HG02938 (cell line): ENCODE results near the gene ARHGAP33.
A peak's percentile ranks its signal among the peaks of the same experiment; 100 is the strongest.

Source experiments
- ATAC-seq: cut with Tn5 transposase; IDR thresholded peaks from one replicate; pipeline ENCODE4 v1.9.1; 2021; ENCODE audit warnings: mild to moderate bottlenecking, moderate library complexity; ENCODE audit not compliant: unreplicated experiment

ARHGAP33 gene, protein sequence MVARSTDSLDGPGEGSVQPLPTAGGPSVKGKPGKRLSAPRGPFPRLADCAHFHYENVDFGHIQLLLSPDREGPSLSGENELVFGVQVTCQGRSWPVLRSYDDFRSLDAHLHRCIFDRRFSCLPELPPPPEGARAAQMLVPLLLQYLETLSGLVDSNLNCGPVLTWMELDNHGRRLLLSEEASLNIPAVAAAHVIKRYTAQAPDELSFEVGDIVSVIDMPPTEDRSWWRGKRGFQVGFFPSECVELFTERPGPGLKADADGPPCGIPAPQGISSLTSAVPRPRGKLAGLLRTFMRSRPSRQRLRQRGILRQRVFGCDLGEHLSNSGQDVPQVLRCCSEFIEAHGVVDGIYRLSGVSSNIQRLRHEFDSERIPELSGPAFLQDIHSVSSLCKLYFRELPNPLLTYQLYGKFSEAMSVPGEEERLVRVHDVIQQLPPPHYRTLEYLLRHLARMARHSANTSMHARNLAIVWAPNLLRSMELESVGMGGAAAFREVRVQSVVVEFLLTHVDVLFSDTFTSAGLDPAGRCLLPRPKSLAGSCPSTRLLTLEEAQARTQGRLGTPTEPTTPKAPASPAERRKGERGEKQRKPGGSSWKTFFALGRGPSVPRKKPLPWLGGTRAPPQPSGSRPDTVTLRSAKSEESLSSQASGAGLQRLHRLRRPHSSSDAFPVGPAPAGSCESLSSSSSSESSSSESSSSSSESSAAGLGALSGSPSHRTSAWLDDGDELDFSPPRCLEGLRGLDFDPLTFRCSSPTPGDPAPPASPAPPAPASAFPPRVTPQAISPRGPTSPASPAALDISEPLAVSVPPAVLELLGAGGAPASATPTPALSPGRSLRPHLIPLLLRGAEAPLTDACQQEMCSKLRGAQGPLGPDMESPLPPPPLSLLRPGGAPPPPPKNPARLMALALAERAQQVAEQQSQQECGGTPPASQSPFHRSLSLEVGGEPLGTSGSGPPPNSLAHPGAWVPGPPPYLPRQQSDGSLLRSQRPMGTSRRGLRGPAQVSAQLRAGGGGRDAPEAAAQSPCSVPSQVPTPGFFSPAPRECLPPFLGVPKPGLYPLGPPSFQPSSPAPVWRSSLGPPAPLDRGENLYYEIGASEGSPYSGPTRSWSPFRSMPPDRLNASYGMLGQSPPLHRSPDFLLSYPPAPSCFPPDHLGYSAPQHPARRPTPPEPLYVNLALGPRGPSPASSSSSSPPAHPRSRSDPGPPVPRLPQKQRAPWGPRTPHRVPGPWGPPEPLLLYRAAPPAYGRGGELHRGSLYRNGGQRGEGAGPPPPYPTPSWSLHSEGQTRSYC

DNA sequence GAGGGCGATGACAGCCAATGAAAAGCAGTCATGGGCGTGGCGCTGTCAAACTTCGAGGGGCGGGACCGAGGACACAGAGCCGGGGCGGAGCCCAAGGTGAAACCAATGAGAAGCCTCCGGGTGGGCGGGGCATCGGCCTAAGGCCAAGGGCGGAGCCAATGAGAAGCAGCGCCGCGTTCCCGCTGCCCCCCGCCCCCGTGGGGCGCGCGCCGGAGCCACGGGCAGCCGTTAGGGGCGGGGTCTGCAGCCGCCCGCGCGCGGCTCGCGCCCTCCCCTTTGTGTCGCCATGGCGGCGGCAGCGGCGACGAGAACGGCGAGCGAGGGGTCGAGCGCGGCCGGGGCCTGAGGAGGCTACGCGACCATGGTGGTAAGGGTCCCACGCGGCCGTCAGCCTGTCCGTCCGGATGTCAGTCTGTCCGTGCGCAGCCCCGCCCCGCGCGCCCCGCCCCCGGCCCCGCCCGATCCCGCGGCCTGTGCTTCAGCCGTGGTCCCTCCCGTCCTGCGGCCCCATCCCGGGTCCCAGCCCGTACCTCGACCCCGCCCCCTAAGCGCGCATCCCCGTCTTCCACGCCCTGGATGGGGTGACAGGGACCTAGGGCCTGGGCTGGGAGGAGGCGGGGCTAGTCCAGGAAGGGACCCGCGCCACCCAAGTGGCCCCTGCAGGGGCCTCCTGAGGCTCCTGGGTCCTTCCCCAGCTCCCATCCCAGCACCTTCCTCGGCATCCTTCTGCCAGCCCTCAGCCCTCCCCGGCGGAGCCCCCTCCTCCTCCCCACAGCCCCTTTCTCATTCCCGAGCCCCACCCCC is at the start of gene ARHGAP33:
Gene ARHGAP33, plus strand, starts transcription at position 267 of the 804 bp plus-strand sequence. Its CDS starts 95 bp downstream, at position 362.
- peak; percentile 90 for ATAC-seq

DNA sequence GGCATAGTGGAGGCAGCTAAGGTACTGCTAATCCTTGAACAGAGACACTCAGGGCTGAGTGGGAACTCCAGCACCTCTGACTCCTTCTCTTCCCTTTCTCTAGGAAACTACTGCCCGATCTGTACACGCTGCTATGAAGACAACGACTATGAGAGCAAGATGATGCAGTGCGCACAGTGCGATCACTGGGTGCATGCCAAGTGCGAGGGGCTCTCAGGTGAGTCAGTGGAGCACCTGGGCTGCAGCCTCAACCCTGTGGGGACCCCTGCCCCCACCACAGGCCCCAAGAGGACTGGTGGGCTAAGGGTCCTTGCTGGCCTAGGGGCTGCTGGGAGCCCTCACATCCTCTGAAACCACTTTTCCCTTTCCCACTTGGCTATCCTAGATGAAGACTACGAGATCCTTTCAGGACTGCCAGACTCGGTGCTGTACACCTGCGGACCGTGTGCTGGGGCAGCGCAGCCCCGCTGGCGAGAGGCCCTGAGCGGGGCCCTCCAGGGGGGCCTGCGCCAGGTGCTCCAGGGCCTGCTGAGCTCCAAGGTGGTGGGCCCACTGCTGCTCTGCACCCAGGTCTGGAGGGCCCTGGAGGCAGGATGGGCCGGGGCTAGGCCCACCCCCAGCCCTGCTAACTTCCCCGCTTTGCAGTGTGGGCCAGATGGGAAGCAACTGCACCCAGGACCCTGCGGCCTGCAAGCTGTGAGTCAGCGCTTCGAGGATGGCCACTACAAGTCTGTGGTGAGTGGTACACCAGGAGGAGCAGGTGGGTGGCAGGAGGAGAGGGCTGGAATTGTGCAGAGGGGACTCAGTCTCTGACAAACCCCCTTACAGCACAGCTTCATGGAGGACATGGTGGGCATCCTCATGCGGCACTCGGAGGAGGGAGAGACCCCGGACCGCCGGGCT is 48.1 kb upstream of the ARHGAP33 start:
- no peak for ATAC-seq

DNA sequence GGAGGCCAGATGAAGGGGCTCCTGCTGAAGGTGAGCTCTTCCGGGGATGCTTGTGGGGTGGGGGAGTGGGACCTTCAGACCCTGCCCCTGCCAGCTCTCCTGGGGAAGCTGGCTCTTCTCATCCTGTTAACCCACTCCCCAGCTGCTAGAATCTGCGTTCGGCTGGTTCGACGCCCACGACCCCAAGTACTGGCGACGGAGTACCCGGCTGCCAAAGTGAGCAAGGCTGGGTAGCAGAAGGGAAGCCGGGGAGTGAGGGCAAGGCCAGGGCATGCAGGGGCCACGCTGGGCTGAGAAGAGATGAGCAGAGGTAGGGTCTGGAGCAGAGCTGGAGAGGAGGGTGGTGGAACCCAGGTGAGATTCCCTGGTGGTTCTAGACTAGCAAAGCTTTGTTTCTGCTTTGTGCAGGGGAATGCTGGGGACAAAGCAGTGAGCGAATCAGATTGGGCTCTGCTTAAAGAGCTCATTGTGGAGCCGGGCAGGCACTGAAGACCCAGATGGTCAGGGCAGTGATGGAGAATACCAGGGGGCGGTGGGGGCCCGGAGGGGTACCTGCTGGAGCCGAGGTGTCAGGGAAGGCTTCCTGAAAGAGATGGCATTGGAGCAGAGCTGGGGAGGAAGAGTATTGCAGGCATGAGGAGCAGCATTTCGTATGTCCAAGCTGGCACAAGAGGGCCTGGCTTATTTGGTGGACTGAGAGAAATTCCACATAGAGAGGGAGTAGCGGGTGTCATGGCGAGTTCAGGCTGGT is 47.2 kb upstream of the ARHGAP33 start:
- no peak for ATAC-seq

DNA sequence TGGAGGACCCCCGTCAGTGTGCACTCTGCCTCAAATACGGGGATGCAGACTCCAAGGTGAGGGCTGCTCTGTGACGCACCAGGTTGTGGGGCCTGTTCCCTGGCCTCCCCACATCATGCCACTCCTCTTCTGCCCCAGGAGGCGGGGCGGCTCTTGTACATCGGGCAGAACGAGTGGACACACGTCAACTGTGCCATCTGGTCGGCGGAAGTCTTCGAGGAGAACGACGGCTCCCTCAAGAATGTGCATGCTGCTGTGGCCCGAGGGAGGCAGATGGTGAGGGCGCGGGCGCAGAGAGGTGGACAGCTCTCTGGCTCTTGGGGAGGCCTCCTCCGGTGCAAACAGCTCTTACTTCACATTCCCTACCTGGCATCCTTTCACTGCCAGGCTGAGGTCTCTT is 46.3 kb upstream of the ARHGAP33 start:
- ATAC-seq = no peak

DNA sequence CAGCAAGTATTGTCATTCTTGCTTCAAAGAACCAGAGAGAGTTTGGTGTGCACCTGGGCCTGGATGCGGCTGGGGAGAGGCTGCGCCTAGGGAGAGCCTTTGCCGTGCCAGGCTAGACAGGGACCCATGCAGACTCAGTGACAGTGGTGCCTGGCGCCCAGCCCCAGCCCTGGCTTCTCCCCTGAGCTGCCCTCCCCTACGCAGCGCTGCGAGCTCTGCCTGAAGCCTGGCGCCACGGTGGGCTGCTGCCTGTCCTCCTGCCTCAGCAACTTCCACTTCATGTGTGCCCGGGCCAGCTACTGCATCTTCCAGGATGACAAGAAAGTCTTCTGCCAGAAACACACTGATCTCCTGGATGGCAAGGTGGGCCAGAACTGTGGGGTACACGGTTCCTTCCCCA is 45.6 kb upstream of the ARHGAP33 start:
- no peak for ATAC-seq

DNA sequence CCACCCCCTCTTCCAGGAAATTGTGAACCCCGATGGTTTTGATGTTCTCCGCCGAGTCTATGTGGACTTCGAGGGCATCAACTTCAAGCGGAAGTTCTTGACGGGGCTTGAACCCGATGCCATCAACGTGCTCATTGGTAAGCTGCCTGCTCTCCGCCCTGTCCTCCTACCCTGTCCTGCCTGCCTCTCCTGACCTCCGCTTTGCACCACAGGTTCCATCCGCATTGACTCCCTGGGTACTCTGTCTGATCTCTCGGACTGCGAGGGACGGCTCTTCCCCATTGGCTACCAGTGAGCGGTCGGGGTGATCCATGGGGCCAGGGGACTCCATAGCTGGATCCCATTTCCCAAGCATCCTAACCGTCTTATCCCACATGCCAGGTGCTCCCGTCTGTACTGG is 45.0 kb upstream of the ARHGAP33 start:
- no peak for ATAC-seq

DNA sequence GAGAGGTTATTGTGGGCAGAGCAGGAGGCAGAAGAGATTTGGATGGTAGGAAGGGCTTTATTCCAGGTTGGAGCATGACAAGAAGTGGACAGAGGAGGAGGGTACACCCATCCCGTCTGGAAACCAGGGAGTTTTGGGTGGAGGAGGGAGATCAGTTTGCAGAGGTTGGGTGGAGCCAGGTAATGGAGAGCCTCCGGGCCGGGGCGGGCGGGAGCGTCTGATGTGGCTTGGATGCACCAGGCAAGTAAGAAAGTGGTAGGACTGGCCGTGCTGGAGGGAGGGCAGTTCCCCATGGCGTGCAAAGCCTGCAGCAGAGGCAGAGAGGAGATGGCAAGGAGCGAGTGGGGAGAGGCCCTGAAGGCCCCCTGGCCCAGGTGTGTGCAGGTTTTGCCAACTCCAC is 44.0 kb upstream of the ARHGAP33 start:
- no peak for ATAC-seq

DNA sequence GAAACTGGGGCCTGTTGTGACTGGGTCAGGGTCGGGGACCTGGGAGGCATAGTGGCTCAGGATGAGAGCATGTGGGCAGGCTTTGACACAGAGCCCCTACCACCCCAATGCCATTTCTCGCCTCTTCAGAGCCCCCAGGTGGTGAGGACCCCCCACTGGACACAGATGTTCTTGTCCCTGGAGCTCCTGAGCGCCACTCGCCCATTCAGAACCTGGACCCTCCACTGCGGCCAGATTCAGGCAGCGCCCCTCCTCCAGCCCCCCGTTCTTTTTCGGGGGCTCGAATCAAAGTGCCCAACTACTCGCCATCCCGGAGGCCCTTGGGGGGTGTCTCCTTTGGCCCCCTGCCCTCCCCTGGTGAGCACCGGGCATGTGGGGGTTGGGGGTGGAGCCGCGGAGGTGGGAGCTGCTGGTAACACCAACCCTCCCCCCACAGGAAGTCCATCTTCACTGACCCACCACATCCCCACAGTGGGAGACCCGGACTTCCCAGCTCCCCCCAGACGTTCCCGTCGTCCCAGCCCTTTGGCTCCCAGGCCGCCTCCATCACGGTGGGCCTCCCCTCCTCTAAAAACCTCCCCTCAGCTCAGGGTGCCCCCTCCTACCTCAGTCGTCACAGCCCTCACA is 43.5 kb upstream of the ARHGAP33 start:
- no peak for ATAC-seq

DNA sequence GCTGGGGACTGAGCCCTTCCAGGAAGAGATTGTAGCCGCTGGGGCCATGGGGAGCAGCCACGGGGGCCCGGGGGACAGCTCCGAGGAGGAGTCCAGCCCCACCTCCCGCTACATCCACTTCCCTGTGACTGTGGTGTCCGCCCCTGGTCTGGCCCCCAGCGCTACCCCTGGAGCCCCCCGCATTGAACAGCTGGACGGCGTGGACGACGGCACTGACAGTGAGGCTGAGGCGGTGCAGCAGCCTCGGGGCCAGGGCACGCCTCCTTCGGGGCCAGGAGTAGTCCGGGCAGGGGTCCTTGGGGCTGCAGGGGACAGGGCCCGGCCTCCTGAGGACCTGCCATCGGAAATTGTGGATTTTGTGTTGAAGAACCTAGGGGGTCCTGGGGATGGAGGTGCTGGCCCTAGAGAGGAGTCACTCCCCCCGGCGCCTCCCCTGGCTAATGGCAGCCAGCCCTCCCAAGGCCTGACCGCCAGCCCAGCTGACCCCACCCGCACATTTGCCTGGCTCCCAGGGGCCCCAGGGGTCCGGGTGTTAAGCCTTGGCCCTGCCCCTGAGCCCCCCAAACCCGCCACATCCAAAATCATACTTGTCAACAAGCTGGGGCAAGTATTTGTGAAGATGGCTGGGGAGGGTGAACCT is 42.7 kb upstream of the ARHGAP33 start:
- ATAC-seq = no peak

DNA sequence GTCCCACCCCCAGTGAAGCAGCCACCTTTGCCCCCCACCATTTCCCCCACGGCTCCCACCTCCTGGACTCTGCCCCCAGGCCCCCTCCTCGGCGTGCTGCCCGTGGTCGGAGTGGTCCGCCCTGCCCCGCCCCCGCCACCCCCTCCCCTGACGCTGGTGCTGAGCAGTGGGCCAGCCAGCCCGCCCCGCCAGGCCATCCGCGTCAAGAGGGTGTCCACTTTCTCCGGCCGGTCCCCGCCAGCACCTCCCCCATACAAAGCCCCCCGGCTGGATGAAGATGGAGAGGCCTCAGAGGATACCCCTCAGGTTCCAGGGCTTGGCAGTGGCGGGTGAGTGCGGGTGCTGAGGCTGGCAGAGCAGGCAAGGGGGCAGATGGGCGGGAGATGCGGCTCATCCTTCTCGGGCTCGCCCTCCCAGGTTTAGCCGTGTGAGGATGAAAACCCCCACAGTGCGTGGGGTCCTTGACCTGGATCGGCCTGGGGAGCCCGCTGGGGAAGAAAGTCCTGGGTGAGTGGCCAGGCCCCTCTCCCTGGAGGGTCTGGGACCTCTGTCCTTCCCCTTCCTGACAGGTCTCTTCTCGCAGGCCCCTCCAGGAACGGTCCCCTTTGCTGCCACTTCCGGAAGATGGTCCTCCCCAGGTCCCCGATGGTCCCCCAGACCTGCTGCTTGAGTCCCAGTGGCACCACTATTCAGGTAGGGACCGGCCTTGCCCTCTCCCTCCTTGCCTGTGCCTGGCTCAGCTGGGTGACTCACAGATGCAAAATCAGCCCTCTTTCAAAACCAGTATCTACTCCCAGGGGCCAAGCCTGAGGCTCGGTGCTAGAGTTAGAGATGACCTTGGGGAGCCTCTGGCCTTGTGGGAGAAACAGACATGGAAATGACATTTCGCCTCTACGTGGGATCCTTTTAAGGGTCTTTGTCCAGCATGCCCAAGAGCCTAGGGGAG is 41.9 kb upstream of the ARHGAP33 start:
- ATAC-seq = no peak

DNA sequence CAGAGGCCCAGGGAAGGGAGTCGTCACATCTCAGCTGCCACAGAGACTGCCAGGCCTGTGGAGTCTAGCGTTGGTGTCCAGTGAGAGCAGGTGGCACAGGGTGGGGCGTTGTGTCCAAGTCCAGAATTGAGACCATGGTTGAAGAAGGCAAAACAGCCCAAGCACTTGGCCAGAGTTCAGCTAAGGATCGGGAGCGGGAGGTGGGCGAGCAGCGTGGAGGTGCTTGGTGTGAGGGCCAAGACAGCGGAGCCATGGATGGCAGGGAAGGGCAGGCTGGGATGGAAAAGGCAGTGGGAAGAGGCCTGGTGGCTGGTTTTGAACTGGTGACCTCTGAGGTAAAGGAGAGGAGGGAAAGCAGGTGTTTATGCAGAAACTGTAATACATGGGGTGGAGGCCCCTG is 41.1 kb upstream of the ARHGAP33 start:
- ATAC-seq = no peak

DNA sequence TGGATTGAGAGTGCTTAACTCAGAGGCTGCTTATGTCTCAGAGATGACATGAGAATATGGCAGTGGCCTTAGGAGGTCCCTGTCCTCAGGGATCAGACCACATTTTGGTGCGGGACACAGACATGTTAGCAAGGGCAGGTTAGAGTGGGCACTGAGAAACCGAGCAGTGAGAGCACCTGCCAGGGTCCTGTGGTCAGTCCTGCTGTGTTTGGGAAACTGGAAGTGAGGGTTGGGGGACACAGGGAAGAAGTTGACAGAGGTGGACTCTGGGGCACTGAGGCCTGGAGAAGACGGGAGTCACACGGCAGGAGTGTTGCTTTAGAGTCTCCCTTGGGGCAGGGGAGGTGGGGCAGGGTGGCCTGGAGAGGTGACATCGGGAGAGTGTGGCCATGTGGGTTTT is 40.5 kb upstream of the ARHGAP33 start:
- ATAC-seq = no peak

DNA sequence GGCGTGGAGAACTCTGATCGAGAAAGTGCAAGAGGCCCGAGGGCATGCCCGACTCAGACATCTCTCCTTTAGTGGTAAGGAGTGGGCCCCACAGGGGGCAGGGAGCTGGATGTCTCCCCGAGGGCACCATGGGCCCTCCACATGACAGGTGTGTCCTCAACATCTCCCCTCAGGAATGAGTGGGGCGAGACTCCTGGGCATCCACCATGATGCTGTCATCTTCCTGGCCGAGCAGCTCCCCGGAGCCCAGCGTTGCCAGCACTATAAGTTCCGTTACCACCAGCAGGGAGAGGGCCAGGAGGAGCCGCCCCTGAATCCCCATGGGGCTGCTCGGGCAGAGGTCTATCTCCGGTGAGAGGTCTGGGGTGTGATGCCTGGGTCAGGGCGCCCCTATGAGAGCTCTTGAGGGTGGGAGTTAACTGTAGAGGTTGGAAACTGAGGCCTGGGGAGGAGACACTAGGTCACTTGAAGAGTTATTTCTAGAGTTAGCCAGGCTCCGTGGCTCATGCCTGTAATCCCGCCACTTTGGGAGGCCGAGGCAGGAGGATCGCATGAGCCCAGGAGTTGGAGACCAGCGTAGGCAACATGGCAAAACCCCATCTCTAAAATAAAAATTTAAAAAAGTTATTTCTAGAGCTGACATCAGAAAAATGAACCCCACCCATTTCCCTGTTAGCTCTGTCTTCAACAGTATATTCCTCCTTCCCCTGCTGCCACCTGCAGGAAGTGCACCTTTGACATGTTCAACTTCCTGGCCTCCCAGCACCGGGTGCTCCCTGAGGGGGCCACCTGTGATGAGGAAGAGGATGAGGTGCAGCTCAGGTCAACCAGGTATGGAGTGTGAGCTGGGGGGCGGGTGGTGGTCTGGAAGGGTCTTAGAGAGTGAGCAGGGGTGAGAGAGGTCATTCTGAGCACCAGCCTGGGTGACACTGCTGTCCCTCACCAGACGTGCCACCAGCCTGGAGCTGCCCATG is 38.2 kb upstream of the ARHGAP33 start:
- no peak for ATAC-seq

DNA sequence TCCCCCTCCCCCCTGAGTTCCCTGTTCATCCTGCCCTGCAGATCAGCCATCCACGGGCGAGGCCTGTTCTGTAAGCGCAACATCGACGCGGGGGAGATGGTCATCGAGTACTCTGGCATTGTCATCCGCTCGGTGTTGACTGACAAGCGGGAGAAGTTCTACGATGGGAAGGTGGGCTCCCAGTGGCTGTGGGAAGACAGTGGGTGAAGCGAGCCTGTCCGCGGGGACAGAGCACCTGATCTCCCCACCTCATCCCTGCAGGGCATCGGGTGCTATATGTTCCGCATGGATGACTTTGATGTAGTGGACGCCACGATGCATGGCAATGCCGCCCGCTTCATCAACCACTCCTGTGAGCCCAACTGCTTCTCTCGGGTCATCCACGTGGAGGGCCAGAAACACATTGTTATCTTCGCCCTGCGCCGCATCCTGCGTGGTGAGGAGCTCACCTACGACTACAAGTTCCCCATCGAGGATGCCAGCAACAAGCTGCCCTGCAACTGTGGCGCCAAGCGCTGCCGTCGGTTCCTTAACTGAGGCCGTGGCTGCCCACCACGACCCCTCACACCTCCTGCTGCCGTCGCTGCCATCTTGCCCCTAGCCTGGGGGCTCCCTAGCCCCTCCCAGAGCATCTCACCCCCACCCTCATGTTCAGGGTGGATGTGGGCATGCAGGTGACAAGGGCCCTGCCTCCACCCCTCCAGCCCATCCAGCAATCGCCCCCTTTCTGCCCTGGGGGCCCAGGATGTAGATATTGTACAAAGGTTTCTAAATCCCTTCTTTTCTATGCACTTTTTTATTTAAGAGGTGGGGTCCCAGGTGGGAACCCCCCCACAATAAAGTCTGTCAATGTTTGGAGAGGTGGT is 37.1 kb upstream of the ARHGAP33 start:
- no peak for ATAC-seq

DNA sequence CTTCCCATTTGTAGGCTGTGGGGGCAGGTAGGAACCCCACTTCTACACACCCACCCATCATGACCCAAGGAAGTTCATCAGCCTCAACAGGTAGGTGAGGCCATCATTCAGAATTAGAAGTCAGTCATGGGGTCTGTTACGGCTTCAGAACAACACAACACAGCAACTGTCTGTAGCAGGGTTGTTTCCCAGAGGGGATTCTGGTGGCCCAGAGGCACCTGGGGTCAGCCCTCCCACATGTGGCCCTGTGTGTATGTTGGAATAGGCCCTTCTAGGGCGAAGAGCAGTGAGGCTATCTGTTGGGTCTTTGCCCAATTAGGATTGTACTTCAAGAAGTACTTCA is 36.5 kb upstream of the ARHGAP33 start:
- no peak for ATAC-seq
